Measurements from ENCODE around the gene KCNJ10.

Gene KCNJ10

DNA sequence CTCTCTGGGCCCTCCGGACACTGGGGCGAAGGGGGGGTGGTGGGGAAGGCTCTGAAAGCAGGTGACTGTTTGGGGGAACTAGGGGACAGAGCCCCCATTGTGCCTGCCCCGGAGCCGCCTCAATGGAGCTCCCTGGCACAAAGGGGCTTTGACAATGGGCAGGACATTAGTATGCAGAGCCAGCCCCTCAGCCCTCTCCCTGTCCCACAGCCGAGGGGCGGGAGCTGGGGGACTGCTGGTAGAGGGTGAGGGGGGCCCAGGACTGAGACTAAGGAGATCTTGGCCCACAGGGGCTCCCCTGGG lies 7.8 kb downstream of the KCNJ10 start:
- DNase-seq (ENCODE audit: extremely low read depth, low read depth), result no peak
- H3K4me3 ChIP-seq (replicated peaks; ENCODE audit: low read depth, low read length), result no peak overlapping the region
- TF ChIP-seq, protein P1, sequence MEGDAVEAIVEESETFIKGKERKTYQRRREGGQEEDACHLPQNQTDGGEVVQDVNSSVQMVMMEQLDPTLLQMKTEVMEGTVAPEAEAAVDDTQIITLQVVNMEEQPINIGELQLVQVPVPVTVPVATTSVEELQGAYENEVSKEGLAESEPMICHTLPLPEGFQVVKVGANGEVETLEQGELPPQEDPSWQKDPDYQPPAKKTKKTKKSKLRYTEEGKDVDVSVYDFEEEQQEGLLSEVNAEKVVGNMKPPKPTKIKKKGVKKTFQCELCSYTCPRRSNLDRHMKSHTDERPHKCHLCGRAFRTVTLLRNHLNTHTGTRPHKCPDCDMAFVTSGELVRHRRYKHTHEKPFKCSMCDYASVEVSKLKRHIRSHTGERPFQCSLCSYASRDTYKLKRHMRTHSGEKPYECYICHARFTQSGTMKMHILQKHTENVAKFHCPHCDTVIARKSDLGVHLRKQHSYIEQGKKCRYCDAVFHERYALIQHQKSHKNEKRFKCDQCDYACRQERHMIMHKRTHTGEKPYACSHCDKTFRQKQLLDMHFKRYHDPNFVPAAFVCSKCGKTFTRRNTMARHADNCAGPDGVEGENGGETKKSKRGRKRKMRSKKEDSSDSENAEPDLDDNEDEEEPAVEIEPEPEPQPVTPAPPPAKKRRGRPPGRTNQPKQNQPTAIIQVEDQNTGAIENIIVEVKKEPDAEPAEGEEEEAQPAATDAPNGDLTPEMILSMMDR (IDR thresholded peaks at IDR 0.05; ENCODE audit: low read depth, low read length, missing control alignments), result no peak

- no peak overlapping the region for H3K4me3 ChIP-seq (replicated peaks; ENCODE audit: low read depth, low read length)
- TF ChIP-seq, protein P1 (IDR thresholded peaks at IDR 0.05; ENCODE audit: low read depth, low read length, missing control alignments), result no peak
- no peak for DNase-seq (ENCODE audit: extremely low read depth, low read depth)
These were observed 8.4 kb downstream of the KCNJ10 start for GRCh38 chr1:160061369-160062229.

- H3K4me3 ChIP-seq (replicated peaks; ENCODE audit: low read depth, low read length), result no peak overlapping the region
- no peak for DNase-seq (ENCODE audit: extremely low read depth, low read depth)
- TF ChIP-seq, protein P1 (IDR thresholded peaks at IDR 0.05; ENCODE audit: low read depth, low read length, missing control alignments), result peak; percentile 18
These were observed 11.9 kb downstream of the KCNJ10 start for GRCh38 chr1:160058087-160058486.

DNA sequence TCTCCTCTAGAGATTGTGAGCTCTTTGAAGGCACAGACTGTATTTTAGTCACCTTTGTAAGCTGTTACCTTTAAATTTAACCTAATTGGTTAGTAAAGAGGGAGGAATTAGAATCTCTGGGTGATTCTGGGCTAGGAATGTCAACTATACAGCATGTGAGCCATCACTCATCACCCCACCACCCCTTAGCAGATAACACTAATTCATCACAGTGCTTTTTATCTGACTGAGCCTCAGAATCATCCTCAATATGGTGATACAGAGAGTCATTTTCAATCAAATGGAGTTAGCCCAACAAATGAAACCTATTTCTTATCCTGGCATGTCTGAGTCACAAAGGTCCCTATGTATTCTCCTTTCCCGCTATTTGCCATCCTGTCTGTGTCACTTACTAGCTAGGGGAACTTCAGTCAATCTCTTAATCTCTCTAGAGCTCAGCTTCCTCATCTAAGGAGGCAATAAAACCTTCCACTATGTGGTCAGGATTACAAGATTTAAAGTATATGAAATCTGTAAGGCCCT lies 13.3 kb downstream of the KCNJ10 start:
- TF ChIP-seq, protein P1 (IDR thresholded peaks at IDR 0.05; ENCODE audit: low read depth, low read length, missing control alignments), result no peak
- no peak overlapping the region for H3K4me3 ChIP-seq (replicated peaks; ENCODE audit: low read depth, low read length)
- DNase-seq (ENCODE audit: extremely low read depth, low read depth), result no peak

DNA sequence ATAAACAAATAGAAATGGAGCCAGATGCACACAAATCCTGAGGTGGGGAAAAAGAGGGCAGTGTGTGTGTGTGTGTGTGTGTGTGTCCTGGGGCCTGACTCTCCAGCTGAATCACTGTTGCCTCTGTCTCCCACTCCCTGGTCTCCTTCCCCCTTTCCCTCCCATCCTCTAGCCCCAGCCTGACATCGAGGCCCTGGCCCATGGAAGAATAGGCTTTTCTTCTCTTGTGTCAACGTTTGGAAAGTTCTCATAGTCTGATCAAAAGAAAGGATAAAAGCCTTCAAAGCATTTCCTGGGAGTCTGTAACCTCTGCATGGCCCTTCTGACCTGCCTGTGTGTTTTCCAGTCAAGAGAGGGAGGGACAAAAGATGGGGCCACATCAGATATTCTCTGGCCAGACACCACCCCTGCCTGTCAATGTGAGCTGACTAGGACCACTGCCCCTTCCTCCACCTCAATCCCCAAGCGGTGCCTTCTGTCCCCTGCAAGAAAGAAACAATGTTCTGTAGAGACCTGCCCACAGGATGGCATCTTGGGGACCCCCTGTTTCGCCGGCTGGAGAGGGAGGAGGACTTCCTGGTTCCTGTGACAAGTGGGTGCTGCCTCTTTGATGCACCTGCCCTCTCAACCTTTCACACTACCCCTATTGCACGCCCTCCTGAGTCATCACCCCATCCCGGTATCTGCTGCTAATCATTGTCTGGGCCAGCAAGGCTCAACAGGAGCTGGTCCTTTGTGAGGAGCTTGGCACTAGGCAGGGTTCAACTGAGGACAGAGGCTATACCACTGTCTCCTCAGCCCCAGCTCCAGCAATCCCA lies 16.2 kb downstream of the KCNJ10 start:
- no peak overlapping the region for H3K4me3 ChIP-seq (replicated peaks; ENCODE audit: low read depth, low read length)

GRCh38 chr1:160052936-160053335 lies 17.0 kb downstream of the KCNJ10 start:
- TF ChIP-seq, protein P1 (IDR thresholded peaks at IDR 0.05; ENCODE audit: low read depth, low read length, missing control alignments), result no peak
- no peak for DNase-seq (ENCODE audit: extremely low read depth, low read depth)
- no peak overlapping the region for H3K4me3 ChIP-seq (replicated peaks; ENCODE audit: low read depth, low read length)

More for the DNA sequence above, 16.2 kb downstream of the KCNJ10 start:
- TF ChIP-seq, protein P1 (IDR thresholded peaks at IDR 0.05; ENCODE audit: low read depth, low read length, missing control alignments), result no peak
- no peak for DNase-seq (ENCODE audit: extremely low read depth, low read depth)

All from HFF-Myc (cell line).